Skin of body (tissue), 2 donors: Measurements from ENCODE around the gene OPCML. TPM values are rescaled to one million over a fixed set of nuclear protein-coding genes. Genes with fewer than 3 reads are reported as not detected.

Experiments
- DNase-seq: peaks from one replicate; lab custom pipeline; 2025; lab: John Stamatoyannopoulos, UW
- total RNA-seq: library from RNA; depleted of rRNA; stranded (reverse); fragments of >200 nt; gene quantifications from one replicate; pipeline ENCODE4 v1.2.3, GENCODE V29; 2014

The OPCML gene
- total RNA-seq, 1 donor from 2014 or later, result 0.49 TPM

DNA sequence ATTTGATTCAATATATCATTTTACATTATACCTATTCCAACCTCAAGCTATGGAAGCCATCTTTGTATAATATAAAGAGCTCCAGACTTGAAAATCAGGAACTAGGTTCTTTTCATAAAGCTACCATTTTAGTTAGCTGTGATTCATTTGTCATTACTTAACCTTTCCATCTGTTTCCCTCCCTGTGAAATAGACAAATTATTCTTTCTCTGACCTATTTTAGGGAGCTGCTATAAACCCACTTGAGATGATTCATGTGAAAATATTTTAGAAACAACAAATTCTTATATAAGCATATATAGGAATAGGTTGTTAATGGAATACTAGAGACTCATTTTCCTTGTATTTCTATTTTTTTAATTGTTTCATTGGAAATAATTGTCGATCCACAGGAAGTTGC is 1012.1 kb downstream of the OPCML start:
- DNase-seq, result no peak

GRCh38 chr11:132519241-132519815 is 1013.0 kb downstream of the OPCML start:
- no peak for DNase-seq

- DNase-seq, result no peak
These were observed 1027.7 kb downstream of the OPCML start for GRCh38 chr11:132504501-132505041.

- no peak for DNase-seq
These were observed 1030.9 kb downstream of the OPCML start for GRCh38 chr11:132501356-132501755.

DNA sequence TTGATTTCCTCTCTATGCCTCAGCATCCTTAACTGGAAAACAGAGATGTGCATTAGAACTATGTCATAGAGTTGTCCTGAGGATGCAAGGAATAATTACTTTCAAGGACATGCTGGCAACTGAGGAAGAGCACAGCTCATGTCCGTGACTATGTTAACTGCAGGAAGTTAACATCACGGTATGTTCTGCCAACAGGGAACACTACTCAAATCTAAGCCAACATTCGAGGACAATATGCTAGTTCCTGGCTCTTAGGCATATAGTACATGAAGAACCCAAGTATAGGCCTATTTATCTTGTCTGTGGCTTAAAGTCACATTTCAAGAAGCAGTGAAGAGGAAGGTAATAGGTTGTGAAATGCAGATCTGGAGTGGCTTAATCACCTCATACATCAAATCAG is 1032.6 kb downstream of the OPCML start:
- DNase-seq, result no peak

DNA sequence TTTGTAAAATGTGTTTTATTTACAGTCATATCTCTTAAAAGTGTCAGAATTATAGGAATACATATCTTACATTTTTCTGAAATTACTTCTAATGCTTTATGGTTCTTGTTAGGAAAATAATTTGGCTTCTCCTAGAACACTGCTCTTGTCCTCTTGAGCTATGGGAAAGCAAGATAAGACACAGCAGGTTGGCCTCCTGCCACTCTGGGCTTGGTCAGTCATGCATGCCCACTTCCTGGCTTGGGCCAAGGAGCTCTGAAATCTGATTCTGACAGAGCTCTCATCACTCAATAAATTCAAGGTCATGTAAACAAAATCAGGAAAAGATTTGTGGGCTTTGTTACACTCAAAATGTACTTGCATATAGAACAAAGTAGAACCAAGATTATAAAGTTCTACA is 1036.0 kb downstream of the OPCML start:
- no peak for DNase-seq

GRCh38 chr11:132493801-132494200 is 1038.5 kb downstream of the OPCML start:
- DNase-seq, result no peak

GRCh38 chr11:132490978-132491377 is 1041.3 kb downstream of the OPCML start:
- no peak for DNase-seq

- no peak for DNase-seq
These were observed 1046.2 kb downstream of the OPCML start for GRCh38 chr11:132486060-132486459.

GRCh38 chr11:132475026-132475425 is 1057.3 kb downstream of the OPCML start:
- DNase-seq, result no peak

GRCh38 chr11:132472411-132473172 is 1059.7 kb downstream of the OPCML start:
- peak; percentile 75 for DNase-seq

DNA sequence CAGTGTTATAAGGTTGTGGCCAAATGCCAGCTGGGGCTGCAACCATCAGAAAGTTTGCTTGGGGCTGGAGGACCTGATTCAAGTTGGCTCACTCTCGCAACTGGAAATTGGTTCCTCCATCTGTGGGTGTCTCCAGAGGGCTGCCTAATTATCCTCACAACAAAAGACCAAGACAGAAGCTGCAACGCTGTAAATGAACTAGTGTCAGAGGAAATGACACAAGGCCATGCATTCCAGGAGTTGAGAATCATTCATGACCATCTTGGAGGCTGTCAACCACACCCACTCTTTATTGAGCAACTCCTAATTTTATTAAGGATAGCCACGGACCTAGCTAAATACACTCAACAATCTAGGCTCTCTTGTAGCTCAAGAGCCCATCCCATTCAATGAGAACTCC is 1060.8 kb downstream of the OPCML start:
- no peak for DNase-seq

DNA sequence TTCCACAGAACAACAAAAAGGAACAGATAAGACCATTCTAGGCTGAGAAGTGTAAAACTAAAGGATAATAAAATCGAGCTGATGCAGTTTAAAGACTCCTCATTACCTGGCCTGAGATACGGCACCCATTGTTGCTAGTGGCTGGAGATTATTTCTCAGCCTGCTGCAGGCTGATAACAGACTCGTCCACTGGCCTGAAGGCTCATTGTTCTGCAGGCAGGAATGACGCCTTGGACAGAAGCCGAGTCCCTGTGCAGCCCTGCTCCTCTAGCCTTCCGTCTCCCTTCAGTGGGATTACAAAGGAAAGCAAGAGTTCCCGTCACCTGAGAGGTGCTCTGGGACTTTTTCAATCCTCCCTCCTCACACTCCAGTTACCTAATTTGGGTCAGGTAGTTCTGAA is 1065.3 kb downstream of the OPCML start:
- DNase-seq, result no peak

GRCh38 chr11:132464939-132465338 is 1067.4 kb downstream of the OPCML start:
- no peak for DNase-seq

DNA sequence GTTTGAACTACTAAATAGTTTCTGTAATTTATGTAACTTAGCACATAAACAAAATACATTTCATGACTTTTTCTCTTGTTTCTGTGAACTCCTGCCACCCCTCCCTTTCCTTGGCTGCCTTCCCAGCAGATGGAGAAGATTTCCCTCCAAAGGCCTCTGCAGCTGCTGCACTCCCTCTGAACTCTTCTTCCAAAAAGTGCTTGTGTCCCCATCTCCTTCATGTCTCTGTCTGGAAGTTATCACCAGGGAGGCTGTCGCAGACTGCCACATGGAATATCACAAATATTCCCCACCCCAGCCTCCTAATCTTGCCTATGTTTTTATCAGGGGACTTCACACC is 1068.3 kb downstream of the OPCML start:
- peak; percentile 89 for DNase-seq

DNA sequence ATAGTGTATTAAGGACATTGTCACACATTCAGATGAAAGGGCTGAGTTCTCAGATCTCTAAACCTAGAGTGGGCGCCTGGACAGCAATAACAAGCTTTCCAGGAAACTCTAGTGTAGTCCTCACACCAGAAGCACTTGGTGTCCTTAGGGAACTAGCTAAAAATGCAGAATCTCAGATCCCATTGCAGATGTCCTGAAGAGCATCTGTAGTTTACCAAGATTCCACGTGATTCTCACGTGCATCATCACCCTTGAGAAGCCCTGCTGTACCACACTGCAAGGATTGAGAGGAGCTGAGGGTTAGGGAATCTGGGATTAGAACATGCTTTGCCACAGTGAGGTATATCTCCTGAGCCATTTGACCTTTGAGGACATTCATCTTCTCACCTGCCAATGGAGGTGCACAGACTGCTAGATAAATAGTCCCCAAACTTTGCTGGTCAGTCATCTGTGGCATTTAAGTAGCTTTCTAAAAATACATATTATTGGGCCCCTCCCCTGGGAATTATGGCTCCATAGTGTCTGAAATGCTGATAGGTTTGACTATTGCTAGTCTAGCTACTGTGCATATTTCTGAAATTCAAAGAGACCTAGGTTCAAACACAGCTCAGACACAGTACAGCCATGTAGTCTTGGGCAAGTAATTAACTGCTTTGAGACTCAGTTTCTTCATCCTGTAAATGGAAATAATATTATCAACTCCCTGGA is 1068.9 kb downstream of the OPCML start:
- DNase-seq, result no peak

DNA sequence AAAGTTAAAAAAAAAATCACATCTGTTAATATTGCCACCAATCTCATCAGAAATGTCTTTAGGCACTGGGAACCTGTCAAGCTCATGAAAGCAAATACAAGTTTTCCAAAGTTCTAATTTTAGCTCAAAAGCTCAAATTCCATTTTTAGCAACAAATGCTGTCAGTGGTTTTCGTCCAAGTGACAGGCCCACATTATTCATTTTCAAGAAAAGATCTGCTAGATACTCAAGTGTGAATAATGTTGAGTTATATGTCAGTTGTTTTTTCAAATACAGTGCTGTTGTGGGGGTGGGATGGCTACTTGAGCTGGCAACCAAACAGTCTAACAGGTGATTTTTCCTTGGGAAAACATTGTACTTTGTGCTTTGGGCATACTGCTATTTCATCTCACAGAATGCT is 1072.6 kb downstream of the OPCML start:
- no peak for DNase-seq

DNA sequence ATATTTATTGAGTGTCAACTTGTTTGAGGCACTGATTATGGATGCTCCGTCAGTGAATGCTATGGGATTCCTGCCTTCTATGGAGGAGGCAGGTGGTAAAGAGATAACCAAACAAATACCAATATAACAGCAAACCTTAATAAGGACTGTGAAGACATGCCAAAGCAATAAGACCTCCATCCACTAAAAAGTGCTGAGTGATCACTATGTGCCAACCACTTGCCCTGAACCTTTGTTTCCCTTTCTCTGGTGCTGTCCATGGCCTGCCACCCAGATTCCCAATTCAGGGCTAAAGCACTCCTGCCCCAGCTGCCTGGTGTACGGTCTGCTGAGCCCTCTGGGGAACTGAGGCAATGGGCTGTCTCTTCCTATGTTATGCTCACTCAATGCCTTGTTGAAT is 1074.9 kb downstream of the OPCML start:
- no peak for DNase-seq

DNA sequence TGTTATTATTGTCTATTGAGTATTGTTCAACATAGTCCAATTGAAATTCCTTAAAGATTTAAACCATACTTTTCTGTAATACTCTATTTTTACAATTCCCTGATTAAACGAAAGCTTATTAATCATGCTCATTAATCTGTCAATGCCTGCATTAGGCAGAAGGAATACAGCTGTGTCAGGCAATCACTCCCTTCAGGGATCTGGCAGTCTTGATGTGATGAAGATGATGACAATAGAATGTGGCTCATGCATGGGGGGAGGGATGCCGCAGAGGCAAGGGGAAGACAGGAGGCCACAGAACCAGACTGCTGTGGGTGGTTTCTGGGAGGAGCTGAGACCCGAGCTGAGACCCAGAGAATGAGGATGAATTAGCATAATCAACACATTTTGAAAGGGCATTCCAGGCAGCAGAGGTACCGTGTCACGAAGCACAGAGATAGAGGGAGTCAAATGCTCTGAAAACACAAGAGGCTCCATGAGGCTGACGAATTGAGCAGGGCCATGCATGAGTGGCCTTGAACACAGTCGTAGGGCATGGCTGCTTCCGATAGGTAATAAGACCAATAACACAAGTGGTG is 1075.5 kb downstream of the OPCML start:
- DNase-seq, result peak; percentile 83

- DNase-seq, result no peak
These were observed 1077.3 kb downstream of the OPCML start for GRCh38 chr11:132455044-132455443.

GRCh38 chr11:132453406-132453805 is 1078.9 kb downstream of the OPCML start:
- no peak for DNase-seq

GRCh38 chr11:132452616-132453015 is 1079.7 kb downstream of the OPCML start:
- no peak for DNase-seq
